GM19238 (cell line): ENCODE results near the gene MYL10.
"Not testable (repeated sequence)": the region's sequence is repeated elsewhere in the genome, so short reads cannot be mapped to it uniquely, and the experiment has no call there.

ENCODE experiments used
- DNase-seq: peaks from one replicate; pipeline ENCODE4 v3.0.0; 2011; ENCODE audit warnings: low spot score; ENCODE audit not compliant: insufficient read length

Gene MYL10

DNA sequence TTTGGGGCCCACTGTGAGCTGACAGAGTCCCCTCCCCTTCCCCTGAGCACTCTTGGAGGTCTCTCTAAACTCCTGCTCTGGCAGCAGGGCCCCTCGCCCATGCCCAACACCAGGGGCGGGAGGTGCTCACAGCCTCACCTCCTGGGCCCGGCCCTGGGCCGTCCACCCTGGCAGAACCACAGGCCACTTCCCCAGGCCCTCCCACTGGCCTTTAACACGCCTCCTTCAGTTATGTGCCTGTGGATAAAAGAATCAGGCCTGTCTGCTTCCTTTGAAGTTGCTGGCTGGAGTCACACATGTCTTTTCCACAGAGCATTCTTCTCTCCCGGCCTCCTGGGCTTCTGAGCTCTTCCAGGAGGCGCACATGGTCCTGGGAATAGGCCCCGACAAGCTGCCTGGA is 10.2 kb downstream of the MYL10 start:
- no peak for DNase-seq

- DNase-seq: no peak
Observed at GRCh38 chr7:101618207-101618839, 10.8 kb downstream of the MYL10 start.

- DNase-seq: no peak
Observed at GRCh38 chr7:101617451-101618206, 11.5 kb downstream of the MYL10 start.

DNA sequence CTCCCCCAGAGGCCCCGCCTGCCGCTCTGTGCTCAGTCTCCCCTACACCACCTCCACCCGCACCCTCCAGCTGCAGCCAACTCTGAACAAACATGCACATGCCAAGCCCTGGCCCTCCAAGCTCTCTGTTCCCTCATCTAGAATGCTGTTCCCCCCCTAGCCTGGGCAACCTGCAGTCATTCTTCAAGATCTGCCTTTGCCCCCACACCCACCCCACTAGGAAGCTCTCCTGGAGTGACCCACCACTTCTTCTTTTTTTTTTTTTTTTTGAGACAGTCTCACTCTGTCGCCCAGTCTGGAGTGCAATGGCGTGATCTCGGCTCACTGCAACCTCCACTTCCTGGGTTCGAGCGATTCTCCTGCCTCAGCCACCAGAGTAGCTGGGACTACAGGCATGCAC is 13.7 kb downstream of the MYL10 start:
- DNase-seq: no peak

DNA sequence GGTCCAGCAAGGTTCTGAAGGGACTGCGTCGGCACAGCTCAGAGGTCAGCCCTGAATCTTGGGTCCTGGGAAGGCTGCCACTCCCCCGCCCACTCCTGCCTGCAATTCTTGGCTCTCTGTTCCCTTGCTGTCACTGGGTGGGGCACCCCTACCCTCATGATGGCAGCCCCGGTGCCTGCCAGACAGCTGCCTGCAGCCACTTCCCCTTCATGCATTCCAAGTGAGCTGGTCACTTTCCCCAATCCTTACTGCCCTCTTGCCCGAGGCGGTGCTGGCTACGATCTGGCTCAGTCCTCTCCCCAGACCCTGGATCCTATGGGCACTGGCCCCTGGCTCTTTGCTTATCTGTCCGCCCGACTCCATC is 14.2 kb downstream of the MYL10 start:
- no peak for DNase-seq

- DNase-seq: no peak
Observed at GRCh38 chr7:101614098-101614938, 14.8 kb downstream of the MYL10 start.

DNA sequence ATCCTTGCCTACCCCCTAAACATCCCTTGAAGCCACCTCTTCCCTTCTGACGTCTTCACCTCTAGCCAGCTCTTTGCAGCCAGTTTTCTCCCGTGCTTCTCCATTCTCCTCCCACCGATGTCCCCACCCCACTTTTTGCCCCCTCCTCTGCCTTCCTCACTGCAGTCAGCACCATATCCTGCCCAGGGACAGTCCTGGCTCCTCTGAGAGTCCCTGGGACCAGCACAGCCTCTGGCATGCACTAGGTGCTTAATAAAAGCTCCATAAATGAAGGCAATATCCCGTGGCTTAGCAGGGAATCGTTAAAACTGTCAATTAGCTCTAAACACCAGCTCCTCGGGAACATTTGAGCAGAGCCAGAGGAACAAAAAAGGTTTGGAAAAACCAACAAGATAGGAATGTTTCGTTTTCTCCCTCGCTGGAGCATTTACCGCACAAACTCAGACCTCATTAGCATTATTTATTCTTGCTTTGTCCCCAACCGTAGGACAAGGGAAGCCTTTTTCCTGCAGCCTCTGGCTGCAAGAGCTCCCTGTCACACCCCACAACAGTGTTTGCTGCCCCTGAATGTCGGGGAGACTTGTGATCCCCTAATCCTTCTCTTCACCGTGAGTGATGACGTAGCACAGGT is 16.1 kb downstream of the MYL10 start:
- no peak for DNase-seq

GRCh38 chr7:101608772-101609713 is 20.1 kb downstream of the MYL10 start:
- DNase-seq: no peak

DNA sequence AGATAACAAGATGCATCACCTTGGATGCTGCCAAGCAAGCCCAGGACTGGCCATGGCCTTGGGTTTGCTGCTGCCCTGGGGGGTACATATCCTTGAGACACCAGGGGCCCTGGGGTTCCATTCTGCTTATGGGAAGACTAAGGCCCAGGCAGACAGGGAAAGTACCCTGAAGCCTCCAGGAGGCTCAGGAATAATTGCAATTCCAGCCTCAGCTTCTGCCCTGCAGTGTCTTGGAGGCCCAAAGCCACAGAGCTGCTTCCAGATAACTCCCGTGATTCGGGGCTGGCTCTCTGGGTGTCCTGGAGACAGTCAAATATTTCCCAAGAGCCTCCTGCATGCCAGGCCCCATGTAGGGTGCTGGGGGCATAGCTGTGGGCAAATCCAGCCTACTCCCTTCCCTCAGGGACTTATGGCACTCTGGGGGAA is 22.6 kb downstream of the MYL10 start:
- no peak for DNase-seq

DNA sequence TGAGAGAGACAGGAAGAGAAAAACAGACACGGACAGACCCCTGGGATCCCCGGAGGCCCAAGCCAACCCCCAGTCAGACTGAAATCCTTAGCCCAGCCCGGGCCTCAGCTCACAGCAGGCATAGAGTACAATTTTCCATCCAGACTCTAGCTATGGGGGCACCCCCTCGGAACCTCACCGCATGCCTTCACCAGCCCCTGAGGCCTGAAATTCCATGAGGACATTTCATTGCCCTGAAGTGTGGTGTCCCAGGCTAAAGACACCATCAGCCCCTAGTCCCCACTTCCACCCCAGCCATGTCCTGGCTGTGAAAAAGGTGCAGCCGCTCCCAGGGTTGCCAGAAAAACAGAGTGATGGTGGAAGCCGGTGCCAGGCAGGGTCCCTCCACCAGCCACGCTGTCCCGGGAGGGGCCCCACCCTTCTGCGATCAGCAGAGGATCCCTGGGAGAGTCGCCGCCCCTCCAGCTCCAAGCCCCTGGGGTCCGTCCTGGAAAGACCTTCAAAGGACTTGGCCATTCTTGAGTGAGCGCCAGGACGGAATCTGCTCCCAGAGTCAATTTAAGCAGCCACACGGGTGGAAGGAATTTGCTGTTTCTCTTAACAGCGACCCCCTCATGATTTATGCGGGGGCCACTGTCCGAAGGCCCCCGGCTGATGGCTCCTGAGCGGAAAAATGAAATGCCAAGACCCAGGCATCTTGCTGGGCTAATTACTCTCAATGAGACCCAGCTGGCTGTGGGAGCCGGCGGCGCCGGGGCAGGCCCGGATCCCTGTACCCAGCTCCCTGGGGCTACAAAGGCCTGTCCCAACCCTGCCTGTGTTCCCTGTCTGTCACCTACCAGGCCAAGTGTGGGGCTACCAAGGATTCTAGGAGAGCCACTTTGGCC is 23.2 kb downstream of the MYL10 start:
- no peak for DNase-seq

GRCh38 chr7:101604934-101605332 is 24.2 kb downstream of the MYL10 start:
- not testable (repeated sequence) for DNase-seq

GRCh38 chr7:101604331-101604933 is 24.7 kb downstream of the MYL10 start:
- DNase-seq: no peak

GRCh38 chr7:101602484-101603241 is 26.4 kb downstream of the MYL10 start:
- peak; percentile 61 for DNase-seq

DNA sequence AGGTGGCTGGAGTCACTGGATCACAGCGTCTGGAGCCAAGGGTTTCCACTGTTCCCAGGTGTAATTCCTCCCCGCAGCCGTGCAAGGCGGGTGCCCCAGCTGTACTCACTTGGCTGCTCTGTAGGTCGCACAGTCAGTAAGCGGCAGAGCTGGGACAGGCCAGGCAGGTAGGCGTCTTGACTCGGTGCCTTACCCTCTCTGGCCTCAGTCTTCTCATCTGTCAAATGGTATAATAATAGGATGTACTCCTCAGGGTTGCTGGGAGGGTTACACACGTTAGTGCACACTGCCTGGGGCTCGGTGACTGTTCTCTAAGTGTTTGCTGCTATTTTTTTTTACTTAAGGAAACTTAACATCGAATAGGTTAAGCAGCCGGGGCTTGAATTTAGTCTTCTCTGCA is 27.0 kb downstream of the MYL10 start:
- DNase-seq: no peak

GRCh38 chr7:101599787-101600186 is 29.3 kb downstream of the MYL10 start:
- no peak for DNase-seq

DNA sequence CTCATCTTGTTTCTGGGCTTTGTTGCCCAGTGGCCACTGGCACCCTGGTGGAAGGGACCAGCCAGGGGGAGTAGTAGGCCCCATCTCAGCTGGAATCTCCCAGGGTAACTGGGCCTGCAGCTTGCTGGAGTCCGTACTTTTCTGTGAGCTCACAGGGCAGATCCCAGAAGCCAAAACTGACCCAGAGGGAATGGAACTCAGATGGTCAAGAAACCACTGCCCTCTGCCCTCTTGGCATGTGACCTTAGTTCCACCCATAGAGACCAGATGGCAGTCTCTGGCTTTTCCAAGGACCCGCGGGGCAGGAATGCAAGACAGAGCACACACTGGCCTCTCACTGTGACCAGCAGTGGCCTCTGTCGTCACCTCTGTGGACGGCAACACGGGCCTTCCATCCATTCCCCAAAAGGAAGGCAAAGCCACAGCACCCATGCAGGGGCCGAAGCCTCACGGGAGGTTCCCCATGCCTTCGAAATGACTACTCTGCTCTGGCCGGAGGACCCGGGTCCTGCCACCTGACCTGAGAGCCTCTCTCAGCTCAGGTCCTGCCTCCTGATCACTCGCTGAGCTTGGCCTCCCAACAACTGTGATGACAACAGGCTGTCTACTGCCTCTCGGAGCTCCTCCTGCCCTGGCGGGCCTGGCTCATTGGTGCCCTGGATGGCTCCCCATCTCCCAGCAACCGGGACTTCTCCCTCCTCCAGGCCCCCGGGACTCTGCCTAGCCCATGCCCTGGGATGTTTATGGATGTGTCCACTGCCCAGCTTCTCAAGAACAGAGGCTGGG is 29.9 kb downstream of the MYL10 start:
- no peak for DNase-seq

DNA sequence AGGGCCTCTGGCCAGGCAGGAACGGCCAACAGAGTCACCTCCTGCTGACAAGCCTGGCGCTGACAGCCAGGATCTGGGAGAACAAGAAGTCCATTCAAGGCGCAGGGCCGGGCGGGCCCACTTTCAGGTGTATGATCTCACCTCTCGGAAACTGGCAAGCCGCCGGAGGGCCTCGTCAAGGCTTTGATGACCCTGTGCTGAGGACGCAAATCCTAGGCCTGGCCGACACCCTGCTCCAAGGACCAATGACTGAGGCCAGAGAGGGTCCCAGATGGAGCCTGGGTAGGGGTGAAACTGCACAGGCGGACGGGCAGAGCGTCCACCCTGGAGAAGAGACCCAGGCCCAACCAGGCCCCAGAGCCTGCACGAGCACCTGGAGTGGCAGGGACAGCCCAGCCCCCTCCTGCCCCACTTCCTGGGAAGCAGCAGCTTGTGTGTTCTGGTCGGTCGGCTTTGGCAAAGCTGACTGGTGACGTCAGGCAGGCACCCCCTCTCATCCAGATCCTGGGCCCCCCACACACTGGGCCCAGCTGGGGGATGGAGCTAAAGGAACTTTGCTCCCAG is 30.6 kb downstream of the MYL10 start:
- DNase-seq: no peak
